Activated CD8-positive, alpha-beta memory T cell treated with anti-CD3 and anti-CD28 coated beads, Interleukin-2, amount 50 U/mL, for 4 hours (primary cell): ENCODE data around the gene MYBL2.
A peak's percentile ranks its signal among the peaks of the same experiment; 100 is the strongest.

Source experiments
- DNase-seq: peaks from one replicate; pipeline ENCODE4 v3.0.0-alpha.2; 2020

The MYBL2 gene

DNA sequence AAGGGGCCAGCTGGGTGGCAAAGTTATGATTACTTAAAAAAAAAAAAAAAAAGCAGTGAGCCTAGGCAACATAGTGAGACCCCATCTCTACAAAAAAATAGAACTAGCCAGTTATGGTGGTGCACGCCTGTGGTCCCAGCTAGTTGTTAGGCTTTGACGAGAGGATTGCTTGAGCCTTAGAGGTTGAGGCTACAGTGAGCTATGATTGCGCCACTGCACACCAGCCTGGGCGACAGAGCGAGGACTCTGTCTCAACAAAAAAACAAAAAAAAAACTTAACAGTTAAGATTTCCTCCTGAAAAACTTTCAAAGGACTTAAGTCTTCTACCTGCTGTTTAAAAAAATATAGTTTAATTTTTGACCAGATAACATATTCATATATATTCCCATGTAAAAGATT is 57.5 kb downstream of the MYBL2 start:
- DNase-seq: no peak

DNA sequence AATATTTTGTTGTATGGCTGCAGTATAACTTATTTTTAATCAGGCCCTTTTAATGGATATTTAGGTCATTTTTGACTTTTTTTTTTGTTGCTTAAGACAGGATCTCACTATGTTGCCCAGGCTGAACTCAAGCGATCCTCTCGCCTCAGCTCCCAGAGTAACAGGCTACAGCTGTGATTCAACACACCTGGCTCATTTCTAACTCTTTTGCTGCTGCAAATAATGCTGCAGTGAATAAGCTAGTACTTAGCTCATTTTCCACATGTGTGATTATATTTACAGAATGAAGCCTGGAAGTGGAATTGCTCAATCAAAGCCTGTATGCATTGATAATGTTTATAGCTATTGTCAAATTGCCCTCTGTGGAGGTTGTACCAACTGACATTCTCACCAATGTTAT is 58.8 kb downstream of the MYBL2 start:
- DNase-seq: no peak

DNA sequence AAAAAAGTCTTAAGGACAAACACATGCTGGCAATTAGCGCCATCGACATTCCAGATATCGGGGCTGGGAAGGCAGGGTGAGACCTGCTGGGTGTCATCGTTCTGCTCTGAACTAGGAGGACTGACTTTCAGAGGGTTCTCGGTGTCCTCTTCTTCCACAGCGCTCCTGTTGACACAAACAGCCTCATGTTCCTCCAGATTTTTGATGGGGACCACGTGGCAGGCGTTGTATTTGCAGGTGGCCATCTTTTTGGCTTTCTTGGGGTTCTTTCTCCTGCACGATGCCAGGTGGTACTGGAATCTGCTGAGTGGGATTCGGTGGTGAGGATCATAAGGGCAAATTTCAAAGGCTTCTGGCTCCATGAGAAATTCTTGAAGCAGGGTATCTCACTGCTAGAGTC is 59.4 kb downstream of the MYBL2 start:
- DNase-seq: no peak

DNA sequence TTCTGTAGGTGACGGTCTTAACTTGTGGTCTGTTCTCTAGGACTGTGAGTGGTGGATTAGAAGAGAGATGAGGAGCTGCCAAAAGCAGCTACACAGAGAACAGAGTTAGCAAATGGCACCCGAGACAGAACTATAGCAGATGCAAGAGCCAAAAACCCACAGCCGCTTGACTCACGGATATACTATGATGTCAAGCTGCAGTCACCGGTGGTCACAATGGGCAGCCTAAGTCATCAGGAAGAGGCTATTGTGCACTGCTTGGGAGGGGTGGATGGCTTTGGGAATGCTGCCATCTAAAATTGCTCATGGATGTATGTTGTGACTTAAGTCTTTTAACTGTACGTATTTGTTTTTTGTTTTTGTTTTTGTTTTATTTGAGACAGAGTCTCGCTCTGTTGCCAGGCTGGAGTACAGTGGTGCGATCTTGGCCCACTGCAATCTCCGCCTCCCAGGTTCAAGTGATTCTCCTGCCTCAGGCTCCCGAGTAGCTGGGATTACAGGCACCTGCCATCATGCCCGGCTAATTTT is 60.0 kb downstream of the MYBL2 start, which contains the start of gene GTSF1L:
Gene GTSF1L, minus strand, starts transcription at position 192 of the 528 bp plus-strand sequence. CDS start 308 bp downstream, outside the sequence.
- DNase-seq: no peak

DNA sequence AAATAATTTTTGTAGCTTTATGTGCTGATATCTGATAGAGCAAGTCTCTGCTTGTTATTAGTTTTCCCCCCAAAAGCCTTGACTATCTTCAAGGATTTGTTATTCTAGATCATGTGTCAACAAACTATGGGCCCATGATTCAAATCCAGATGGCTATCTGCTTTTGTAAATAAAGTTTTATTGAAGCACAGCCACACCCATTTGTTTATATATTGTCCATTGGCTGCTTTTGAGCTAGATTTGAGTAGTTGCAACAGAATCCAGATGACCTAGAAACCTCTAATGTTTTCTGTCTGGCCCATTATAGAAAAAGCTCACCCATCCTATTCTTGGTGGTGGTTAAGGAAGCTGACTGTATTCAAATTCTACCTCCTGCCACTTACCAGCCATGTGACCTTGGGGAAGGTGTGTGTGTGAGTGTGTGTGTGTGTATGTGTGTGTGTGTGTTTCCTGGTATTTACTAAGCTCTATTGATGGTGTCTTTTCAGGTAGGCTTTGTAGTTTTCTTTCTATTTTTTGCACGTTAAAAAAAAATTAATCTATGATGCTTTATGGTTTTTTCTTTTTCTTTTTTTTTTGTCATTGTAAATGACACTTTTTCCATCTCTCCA is 61.2 kb downstream of the MYBL2 start:
- DNase-seq: no peak

DNA sequence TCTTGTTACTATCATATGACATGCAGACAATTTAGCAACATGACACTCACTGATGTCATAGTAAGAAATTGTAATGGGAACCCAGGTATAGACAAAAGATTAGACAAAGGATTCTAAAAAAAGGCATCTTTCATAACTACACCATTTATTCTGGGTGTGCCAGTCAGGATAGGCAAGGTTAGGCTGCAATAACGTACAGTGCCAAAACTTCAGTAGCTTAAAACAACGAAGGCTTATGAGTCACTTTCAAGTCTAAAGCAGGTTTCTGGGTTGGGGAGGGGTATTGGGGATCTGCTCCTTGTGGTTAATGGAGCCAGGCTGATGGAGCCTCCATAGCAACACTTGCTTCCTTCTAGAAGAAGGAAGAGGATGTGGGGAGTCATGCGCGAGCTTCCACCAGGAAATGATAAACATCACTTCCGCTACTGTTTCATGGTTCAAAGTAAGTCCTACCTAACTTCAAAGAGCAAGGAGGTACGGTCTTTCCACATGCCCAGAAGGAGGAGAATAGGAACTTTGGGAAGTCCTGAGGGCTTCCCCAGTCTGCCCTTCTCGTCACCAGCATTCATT is 61.9 kb downstream of the MYBL2 start:
- DNase-seq: no peak

DNA sequence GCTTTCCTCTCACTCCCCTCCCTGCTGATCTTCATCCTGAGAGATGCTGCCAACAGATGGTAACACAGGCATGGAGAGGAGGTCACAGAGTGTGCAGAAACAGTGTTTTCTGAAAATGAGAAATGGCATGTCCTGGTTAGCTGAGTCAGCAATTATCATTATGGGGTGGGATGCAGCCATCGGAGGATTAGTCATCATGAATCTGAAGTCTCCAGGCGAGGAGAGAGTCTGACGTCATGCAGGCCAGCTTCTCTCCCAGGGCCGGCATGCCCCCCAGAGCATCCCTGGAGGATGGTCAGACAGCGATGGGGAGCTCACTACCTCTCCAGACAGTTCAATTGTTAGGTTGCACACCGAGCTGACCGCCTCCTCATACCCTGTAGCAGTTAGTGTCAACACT is 64.6 kb downstream of the MYBL2 start:
- DNase-seq: no peak

DNA sequence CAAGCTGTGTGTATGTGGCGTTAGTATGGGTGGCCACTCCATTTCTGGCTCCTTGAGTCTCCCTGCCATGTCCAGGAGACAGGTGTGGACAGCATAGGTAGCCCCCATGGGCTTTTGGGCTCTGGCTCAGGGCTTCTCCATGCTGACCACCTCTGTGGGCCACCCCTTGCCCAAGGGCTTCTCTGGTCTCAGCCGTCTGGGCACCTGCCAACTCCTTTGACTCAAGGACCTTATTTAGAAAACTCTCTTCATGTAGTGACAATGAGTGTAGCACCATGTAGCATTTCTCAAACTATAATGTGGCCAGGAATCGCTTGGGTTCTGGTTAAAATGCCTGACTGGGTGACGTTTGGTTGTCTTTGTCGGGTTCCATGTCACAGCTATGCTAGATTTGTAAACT is 65.0 kb downstream of the MYBL2 start:
- no peak for DNase-seq

DNA sequence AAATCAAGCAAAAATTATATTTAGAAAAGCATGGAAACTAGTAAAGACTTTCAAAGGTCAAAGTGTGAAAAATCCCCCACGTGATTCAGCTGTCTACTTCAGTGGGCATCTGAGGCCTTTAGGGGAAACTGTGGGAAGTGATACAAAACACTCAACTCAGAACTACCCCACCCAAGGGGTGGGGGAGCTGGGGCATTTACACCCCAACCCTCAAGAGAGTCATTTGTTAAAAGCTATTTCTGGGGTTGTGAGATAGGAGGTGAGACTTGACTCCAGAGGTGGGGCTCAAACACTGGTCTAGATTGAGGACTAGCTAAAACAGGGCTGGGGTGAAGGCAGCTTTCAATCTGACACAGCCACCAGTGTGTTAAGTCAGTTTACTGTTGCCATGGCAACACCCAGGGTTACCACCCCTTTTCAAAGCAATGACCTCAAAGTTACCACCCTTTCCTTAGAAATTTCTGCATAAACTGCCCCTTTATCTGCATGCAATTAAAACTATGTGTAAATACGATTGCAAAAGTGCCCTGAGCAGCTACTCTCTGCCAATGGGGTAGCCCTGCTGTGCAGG is 69.8 kb downstream of the MYBL2 start:
- DNase-seq: no peak

DNA sequence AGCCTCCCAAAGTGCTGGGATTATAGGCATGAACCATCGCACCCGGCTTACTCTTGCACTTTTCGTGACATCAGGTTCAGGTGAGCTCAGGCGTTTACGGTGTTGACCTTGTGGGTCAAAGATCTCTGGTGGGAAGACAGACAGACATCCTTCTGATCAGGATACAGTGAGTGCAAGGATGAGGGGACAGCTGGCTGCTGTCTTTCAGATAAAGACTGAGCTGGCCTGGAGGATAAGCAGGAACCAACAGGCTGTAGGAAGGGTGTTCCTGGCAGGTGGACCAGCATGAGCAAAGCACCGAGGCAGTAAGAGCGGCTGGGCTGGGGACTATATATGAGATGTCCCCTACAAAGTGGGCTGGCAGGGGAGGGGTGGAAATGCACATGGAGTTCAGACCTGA is 71.0 kb downstream of the MYBL2 start:
- no peak for DNase-seq

DNA sequence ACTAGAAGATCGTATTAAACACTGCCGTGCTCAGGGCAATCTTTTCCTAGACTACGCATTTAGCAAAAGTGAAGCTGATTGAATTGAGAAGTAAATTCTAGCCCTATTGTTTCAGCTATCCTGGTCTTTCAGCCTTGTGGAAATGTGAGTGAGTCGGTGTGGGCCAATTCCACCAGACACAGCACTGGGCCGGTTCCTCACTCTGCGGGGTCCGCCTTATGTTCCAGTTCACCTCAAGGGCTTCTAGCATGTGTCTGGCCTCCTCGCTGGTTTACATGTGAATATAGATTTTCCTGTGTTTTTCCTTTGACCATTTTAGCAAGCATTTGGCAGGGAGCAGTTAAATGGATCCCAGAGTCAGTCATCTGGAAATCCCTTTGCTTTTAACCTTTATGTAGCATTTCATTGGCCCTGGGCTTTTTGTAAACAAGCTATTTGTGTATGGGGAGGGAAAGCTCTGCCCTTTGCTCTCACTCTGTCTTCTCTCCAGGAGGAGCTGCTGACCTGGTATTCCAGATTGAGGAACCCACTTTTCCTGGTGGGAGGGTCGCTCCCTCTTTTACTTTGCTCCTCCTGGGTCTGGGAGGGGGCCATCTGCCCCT is 72.3 kb downstream of the MYBL2 start:
- no peak for DNase-seq

DNA sequence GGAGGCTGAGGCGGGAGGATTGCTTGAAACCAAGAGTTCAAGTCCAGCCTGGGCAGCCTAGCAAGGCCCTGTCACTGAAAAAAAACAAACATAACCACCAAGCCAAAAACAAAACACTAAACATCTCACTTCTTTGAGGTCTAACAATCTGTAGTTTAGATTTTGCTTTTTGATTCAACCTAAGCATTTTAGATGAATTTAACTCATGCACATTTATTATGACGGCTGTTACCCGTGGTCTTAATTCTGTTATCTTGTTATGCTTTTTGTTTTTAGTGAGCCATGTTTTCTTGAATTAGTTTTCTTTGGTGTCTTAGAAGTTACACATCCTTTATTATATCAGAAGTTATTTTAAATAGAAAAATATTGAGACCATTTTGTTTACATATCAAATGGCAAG is 73.7 kb downstream of the MYBL2 start:
- no peak for DNase-seq

DNA sequence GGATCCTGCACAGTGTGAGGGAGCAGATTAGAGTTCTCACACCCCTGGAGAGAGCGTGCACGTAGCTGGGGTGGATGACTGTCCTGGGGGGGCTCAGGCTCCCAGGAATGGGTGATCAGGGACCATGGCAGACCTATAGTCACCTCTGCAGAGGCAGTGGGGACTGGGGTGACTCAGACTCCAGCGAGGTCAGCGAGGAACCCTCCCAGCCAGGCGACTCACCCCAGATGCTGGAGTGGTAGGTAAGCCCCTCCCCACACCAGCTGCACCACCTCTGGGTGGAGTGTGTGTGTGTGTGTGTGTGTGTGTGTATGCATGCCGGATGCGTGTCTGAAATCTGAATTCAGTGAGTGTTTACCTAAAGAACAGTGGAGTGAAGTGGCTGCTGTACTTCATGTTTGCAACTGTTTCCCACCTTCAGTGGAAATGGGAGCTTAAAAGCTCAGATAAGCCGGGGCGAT is 77.3 kb downstream of the MYBL2 start:
- DNase-seq: no peak

DNA sequence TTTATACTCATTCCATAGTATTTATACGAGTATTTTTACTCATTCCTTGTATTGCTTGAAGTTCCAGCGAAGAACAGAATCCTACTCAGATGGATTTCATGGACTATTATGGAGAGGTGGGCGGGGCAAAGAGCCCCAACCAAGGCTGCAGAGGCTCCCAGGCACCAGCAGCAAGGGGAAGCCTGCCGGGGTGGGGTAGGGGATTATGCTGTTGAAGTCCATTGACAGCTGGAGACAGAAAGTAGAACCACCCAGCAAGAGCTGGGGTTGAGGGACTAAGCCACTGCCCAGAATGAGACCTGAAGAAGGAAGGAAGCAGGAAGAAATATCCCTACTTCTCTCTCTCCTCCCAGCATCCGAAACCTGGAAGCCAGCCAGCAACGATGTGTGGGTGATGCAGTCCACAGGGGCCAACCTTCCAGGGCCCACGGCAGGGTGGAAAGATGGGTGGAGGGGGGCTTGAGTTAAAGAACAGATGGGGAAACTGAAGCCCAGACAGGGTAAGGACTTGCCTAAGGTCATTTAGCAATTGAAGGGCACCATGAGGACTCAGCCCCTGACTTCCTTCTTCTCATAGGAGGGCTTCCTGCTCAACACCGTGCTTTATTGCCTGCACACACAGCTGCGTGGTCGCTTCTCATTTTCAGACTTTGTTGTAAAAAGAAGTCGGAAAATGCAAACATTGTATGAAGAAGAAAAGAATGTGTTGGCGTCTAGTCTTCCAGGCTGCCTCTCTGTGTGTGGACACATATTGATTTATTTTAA is 78.2 kb downstream of the MYBL2 start:
- DNase-seq: no peak

DNA sequence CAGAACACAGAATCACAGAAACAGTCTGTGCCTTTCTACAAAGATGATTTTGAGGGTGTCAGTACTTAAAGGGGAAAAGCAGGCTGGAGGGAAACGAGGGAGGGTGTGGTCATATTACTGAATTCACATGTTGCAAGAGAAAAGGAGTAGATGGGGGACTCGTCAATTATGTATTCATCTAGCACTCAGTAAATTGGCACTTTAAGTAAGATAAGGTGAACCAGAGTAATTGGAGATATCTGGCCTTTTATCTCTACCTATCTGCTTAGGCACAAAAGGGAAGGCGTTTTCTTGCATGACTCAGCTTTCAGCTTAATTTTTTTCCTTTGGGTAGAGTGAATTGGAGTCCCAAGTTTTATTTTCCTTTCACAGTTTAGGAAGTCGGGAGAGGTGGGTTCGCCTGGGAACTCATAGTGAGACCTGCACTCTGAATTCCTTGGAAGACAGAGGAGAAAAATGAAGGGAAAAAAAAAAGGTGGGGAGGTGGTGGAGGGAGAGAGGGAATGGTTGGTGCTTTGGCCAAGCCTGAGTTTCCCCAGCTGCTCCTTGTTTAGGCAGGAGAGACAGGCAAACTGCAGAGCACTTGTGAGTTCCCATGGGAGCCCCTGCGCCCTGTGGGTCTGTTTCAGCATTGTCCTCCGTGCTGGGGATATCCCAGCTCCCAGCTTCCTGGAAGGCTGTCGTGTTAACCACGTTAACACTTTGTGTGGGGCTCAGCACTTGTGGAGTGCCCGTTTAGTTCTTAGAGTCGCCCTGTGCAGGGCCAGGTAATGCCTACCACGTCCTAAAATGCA is 79.6 kb downstream of the MYBL2 start:
- no peak for DNase-seq

DNA sequence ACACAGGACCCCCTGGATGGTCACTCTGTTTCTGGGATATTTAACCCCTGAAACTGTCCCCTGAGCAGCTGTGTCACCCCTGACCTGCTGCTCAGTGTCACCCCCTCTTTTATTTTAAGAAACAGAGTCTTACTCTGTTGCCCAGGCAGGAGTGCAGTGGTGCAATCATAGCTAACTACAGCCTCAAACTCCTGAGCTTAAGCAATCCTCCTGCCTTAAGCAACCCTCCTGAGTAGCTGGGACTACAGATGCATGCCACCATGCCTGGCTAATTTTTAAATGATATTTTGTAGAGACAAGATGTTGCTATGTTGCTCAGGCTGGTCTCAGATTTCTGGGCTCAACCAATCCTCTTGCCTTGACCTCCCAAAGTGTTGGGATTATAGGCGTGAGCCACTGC is 81.4 kb downstream of the MYBL2 start:
- no peak for DNase-seq

DNA sequence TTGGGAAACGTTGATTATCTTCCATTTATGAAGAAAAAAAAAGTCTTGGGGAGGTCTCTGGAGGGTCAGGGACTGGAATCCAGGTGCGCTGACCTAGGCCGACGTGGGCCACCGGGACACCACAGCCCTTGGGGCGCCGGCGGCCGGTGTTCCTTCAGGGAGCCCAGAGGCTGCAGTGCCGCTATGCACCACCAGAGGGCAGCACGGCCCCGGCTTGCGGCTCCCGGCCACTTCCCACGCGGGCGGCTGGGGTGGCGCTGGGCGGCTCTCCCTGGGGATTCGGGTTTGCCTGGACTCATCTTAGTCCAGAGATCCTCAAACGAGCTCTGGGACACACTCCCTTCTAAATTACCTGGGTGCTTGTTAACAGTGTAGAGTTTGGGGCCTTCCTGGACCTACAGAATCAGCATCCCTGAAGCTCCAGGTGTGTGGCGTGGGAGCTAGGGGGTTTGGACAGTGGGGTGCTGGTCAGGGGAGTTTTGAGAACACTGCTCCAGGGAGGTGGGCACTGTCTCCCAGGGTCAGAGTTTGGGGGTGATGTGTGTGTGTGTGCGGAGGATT is 82.9 kb downstream of the MYBL2 start:
- peak; percentile 85 for DNase-seq

DNA sequence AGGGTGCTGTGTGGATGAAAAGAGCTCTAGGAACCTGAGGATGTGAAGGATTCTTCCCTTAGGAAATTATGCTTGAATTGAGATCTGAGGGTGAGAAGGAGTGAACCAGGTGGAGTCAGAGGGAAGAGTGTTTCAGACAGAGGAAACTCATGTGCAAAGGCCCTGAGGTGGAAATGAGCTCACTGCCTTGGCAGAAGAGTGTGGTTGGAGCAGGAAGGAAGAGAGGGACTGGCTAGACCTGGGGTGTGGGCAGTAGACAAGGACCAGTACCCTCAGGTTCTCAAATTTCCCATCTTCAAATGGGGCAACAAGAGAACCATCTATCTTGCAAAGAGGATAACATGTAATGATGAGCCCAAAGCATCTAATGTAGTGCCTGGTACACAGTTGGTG is 83.9 kb downstream of the MYBL2 start:
- DNase-seq: no peak

DNA sequence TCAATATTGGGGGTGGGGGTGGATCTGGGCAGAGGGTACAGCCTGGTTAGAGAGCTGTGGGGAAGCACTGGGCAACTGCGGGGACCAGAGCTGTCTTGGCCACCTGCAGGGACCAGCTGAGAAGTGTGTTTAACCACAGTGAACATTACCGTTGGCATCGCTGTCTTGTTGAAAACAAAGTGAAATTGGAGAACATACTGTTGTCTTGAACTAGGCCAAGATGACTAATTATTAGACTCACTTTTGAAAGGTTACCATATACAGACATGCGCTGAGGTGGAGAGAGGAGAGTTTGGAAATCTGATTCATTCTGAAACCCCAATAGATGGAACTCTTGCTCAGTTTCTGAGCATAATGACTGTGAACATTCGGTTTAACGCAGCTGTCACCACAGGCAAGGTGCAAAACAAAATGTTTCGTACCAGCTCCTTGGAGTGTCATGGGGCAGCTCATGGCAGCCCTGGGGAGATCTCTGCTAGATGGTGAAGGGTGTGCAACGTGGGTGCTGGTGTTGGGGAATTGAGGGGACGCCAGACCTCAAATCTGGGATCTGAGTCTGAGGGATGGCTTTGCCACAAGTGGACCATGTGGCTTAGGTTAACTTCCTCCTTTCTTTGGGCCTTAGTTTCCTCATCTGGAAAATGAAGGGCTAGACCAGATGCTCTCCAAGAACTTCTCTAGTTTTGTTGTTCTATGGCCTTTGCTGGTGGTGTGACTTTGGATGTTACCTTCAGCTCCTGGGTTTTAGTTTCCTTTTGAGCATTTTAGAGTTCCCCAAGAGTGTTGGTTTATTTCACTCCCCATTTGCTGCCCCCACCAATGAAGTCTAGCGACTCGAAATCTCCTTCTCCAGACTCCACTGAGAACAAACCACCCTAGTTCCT is 84.5 kb downstream of the MYBL2 start:
- no peak for DNase-seq

DNA sequence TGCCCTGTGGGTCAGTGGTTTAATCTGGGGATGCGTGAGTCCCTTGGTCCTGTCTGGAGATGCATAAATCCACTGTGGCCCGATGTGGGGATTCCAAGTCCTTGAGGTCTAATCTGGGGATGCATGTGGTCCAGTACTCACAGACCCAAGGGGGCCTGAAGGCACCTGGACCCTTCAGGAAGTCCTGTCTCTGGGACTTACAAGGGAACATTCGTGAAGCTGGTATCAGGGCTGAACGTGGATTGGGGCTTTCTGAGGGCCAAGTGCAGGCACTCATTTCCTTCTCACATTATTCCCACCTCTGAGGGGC is 85.1 kb downstream of the MYBL2 start:
- DNase-seq: no peak
